IPS-18c (cell line): ENCODE measurements around the gene MUC5B.

Source experiments
- H3K4me3 ChIP-seq: 2 replicates; pipeline ENCODE4 v1.7.0; 2013; ENCODE audit warnings: low read depth, mild to moderate bottlenecking, low read length, moderate library complexity; ENCODE audit not compliant: insufficient read depth
- H3K9me3 ChIP-seq: one replicate; pipeline ENCODE4 v1.6.1; 2013; ENCODE audit warnings: mild to moderate bottlenecking, low read length, moderate library complexity; ENCODE audit not compliant: control insufficient read depth, insufficient read depth

MUC5B gene

DNA sequence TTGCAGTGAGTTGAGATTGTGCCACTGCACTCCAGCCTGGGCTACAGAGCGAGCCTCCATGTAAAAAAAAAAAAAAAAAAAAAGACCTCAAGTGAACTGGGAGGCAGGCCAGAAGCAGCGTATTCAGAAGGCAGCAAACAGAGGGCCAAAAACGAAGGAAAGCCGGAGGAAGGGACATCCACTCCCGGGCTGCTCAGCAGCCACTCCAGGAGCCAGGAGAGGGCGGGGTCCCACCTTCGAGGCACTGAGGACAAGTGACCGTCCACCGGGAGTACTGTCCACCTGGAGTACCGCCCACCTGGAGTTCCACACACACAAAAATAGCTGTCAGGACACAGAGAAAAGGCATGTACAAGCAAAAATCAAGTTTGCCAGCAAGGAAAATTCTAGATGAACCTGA is 81.1 kb downstream of the MUC5B start:
- no peak overlapping the region for H3K4me3 ChIP-seq
- H3K9me3 ChIP-seq, result no peaks in the 10 kb centered on the region

DNA sequence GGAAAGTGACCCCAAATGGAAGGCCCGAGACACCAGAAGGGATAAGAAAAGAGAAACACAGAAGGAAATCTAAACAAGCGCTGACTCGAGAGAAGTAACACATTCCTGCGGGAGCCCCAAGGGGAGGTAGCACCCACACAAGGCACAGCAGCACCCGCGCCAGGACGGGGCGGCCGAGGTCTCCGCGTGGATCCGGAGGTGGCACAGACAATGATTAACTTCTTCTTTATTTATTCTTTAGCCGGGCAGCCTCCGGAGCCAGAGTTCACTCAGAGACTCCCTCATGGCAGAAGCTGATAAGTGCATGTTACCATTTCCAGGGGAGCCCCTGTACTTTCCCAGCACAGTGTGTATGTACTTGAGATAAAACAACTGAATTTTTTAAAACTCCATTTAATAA is 81.5 kb downstream of the MUC5B start:
- Histone ChIP-seq H3K4me3 (no peak overlapping the region), H3K9me3 (no peaks in the 10 kb centered on the region)

DNA sequence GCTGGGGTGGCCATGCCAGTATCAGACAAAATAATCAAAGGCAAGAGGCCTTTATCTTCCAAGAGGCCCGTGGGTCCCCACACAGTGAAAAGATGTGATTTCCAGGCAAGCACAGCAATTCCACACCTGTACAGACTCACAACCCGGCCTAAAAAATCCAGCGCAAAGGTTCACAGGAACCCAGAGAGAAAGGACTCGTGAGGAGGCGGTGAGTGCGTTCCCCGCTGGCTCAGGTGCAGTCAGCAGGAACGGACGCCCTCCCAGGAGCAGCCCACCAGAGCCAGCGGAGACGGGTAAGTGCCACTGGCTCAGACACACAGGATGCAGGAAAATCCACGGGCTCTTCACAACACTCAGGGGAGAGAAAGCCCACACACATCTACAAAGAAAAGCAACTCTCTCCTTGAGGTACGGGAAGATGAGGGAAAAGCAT is 82.2 kb downstream of the MUC5B start:
- H3K4me3 ChIP-seq, result no peak overlapping the region
- H3K9me3 ChIP-seq, result no peaks in the 10 kb centered on the region

DNA sequence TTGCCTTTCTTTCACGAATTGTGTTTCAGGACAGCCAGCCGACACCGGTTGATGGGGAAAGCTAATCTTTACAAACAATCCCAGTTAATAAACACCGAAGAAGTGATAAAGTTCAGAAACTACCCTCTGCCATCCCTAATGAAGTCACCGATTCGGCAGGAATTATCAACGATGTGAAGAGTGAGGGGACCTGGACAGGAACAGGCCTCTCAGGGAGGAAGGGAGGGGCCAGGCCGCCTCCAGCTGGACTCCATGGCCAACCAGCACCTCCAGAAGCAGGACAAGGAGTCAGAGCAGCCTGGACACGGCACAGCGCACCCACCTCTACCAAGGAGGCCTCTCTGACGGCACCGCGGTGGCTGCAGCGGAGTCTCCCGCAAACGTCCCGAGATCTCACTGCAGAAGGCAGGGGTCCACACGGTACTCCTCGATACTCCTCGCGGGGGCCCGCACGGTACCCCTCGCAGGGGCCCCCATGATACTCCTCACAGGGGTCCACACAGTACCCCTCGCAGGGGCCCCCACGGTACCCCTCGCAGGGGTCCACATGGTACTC is 82.7 kb downstream of the MUC5B start:
- no peak overlapping the region for H3K4me3 ChIP-seq
- H3K9me3 ChIP-seq, result no peaks in the 10 kb centered on the region

DNA sequence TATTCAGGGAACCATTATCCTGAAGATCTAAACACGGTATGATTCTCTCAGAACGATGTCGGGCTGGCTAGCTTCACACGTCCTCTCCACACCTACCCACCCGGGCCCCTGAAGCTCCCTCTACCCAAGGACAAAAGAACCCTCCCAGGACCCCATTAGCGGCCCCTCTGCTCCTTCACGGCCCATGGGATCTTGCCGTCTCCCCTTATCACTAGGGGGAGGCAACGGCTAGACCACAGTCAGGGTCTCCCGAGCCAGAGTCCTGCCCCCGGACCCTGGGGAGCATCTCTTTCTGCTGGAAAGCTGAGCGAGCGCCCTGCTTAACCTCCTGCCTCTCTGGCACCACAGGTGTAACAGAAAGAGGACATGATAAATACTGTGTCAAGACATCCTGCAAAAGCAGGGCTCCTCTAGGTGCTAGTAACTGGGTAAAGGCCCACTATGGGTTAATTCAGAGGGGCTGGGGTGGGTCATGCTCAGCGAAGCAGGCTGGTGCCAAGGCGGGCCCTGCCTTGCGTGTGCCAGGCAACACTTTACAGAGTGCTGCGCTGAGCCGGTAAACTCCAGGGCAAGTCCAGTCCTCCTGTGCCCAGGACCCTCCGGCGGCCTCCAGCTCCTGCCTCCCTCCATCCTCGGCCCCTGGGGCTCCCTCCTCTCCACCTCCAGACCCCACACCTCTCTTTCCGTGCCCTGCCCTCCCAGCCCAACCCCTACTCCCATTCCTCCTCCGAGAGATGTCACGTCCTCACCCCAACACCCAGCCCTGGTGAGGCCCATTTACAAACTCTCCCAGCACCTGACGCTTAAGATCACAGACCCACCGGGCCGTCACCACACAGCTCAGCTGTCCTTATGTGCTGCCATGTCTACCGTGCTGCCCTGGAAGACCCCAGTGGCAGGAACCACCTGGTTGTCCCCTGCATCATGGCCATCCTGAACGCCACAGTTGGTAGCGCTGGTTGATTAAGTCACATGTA is 83.6 kb downstream of the MUC5B start:
- H3K4me3 ChIP-seq, result no peak overlapping the region

DNA sequence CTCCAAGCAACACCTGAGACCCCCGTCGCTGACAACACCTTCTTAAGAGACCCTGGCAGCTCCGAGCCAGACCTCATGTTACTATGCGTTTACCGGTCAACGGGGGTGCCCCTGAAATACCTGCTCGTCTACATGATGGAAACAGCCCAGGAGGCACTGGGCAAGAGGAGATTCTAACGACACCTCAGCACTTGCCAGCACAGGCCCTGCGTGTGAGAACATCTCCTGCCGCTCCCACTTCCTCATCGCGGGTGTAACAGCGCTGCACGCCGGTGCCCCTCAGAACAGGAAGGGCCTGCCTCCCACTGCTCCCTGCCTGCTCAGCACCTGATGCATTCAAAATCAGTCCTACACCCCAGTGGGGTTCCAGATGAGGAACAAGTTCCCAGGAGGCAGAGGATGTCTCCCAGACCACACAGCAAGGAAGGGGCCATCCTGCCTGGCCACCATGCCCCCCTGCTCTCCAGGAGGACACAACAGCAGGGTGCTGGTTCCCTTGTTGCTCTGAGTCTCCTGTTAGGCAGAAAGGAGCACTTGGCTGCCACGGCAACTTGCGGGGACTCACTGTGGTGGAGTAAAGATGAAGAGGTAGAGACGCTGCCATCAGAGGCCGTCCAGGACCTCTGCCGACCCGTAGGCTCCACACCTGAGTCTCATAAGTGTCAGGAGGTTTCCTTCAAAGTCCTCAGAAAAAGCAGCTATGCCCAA is 84.5 kb downstream of the MUC5B start:
- no peak overlapping the region for H3K4me3 ChIP-seq
- H3K9me3 ChIP-seq, result no peaks in the 10 kb centered on the region

More for the DNA sequence above, 83.6 kb downstream of the MUC5B start:
- no peaks in the 10 kb centered on the region for H3K9me3 ChIP-seq

DNA sequence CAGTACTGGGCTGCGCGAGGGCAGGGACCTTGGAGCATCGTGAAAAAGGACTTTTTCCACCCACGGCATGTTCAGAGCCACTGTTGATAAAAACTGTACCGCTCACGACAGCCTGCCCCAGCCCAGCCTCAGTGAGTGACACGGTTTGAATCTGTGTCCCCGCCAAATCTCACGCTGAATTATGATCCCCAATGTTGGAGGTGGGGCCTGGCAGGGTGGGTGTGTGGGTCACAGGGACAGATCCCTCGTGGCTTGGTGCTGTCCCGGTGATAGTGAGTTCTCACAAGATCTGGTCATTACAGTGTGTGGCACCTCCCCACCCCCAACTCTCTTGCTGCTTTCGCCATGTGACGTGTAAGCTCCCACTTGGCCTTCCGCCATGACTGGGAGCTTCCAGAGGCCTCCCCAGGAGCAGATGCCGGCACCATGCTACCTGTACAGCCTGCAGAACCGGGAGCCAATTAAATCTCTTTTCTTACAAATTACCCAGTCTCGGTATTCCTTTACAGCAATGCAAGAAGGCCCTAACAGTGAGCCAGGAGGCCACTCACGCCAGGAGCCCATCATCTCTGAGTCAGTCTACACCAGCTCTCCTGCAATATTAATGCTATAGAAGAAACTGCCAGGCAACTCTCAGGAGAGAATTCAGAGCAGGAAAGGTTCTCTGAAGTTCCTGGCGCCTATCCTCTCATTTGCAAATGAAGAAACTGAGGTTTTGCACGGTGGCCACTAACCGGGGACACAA is 85.3 kb downstream of the MUC5B start:
- no peaks in the 10 kb centered on the region for H3K9me3 ChIP-seq
- peak overlapping the region; percentile 79 for H3K4me3 ChIP-seq

DNA sequence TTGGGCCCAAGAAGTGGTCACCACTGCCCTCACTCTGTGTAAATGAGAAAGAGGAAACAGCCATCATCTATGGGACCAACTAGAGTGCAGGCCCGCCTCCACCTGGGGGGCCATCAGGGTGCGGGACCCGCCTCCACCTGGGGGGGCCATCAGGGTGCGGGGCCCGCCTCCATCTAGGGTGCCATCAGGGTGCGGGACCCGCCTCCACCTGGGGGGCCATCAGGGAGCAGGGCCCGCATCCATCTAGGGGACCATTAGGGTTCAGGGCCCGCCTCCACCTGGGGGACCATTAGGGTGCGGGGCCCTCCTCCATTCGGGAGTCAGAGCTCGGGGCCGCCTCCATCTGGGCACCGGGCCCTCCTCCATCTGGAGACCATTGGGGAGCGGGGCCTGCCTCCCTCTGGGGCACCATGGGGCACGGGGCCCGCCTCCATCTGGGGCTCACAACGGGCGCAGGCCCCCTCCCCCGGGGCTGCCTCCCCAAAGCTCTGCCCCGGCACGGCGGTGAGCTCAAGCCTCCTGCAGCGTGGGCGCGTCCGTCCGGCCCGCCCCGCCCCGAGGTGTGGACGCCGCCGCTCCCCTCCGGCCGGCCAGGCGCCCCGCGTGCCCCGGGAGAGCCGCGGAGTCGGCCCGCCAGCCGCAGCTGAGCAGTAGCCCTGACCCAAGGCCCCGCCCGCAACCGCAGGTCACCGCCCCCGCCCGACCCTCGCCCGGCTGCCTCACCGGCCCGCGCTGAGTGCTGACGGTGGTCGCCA is 86.1 kb downstream of the MUC5B start:
- no peaks in the 10 kb centered on the region for H3K9me3 ChIP-seq
- H3K4me3 ChIP-seq, result peak overlapping the region; percentile 79

DNA sequence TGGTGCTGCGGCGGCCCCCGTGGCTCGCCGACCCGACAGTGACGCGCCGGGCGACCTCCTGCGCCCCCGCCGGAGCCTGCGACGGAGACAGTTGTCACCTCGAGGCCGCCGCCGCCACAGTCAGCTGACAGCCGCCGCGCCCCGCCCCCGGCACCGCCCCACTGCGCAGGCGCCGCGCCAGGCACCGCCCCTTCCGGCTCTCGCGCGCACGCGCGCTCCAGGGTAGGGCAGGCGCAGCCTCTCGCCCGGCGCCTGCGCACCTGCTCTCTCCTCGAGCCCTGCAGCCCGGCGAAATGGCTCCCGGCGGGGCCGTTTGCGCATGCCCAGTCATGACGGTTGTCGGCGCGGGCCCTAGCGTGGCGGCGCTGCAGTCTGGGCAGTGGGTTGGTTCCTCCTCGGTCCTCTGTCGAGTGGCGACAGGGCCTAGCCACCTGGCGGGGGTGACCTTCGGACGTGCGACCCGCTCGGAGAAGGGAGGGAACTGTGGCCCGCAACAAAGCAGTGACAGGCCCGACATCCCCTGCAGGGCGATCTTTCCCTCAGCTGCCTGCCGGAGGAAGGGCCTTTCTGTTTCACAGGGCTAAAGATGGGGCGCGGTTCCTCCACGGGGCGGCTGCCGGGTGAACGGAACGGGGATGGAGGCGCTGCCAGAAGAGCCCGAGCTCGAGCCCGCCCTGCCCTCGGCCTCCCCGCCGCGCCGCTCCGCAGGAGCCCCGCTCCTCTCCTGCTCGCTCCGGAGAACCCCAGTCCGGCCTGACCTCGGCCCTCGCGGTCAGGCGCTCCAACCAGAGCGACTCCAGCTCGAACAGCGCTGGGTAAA is 86.8 kb downstream of the MUC5B start, which contains the start of gene TOLLIP:
TSS of gene TOLLIP (minus strand) at position 135 of the 820 bp plus-strand sequence. CDS start at position 1, 134 bp downstream.
- Histone ChIP-seq H3K4me3 (peak within 1 kb of the TSS; percentile 79), H3K9me3 (no peaks in the 10 kb centered on the region)

DNA sequence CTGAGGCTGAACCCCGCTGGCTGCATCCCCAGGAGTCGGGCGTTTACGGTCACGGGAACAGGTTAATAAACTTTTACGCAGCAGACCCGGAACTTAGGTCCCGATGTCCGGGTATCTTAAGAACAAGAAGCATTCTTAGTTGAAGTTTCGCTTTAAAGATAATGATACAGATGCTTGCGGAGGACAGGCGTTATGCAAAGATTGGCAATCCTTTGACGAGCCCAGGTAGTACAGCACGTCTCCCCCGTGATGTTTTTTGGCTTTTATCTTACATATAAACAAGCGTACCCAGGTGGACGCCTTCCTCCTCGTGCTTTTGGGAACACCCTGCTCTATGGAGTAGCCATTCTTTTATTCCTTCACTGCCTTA is 87.4 kb downstream of the MUC5B start:
- no peaks in the 10 kb centered on the region for H3K9me3 ChIP-seq
- H3K4me3 ChIP-seq, result peak overlapping the region; percentile 46

DNA sequence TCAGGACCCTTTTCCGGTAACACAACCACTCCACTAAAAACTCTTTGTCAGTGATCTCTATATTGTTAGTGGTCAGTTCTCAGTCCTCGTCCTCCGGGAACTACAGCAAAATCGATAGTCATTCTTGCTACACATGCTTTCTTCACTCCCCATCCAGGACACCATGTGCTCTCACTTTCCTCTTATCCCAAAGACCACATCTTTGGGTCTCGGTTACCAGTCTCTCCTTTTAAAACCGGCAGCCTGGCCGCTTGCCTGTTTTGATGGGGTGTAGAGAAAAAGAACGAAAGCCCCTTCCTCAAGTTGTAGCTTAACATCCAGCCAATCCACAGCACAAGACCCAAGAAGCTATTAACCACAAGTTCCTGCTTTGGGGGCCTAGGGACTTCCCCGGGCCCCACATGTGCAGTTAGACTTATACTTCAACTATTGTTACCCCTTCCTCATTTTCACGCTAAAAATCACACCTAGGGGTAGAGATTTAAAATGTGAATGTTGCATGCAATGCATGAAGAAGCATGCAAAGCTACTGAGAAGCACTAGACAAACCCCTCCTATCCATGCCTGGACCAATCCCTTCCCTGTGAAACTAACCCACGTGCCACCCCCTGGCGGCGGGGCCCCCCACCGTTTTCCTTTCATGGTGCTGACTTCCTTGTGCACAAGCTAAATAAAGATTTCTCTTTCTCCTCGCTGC is 88.1 kb downstream of the MUC5B start:
- no peaks in the 10 kb centered on the region for H3K9me3 ChIP-seq
- H3K4me3 ChIP-seq, result no peak overlapping the region
